ENCODE measurements around the gene HOXC12.

Gene HOXC12

GRCh38 chr12:53998900-53999236, 44.2 kb downstream of the HOXC12 start:
- no peak for ATAC-seq (ENCODE audit: insufficient read depth, low read depth)
- no peaks in the 10 kb centered on the region for H3K79me2 ChIP-seq (ENCODE audit: insufficient read depth, low read length)
- no peak for TF ChIP-seq EZH2 (IDR thresholded peaks at IDR 0.05; ENCODE audit: borderline replicate concordance, low read depth, low read length, severe bottlenecking)
- TF ChIP-seq, protein P1, sequence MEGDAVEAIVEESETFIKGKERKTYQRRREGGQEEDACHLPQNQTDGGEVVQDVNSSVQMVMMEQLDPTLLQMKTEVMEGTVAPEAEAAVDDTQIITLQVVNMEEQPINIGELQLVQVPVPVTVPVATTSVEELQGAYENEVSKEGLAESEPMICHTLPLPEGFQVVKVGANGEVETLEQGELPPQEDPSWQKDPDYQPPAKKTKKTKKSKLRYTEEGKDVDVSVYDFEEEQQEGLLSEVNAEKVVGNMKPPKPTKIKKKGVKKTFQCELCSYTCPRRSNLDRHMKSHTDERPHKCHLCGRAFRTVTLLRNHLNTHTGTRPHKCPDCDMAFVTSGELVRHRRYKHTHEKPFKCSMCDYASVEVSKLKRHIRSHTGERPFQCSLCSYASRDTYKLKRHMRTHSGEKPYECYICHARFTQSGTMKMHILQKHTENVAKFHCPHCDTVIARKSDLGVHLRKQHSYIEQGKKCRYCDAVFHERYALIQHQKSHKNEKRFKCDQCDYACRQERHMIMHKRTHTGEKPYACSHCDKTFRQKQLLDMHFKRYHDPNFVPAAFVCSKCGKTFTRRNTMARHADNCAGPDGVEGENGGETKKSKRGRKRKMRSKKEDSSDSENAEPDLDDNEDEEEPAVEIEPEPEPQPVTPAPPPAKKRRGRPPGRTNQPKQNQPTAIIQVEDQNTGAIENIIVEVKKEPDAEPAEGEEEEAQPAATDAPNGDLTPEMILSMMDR (IDR thresholded peaks at IDR 0.05; ENCODE audit: borderline replicate concordance, extremely low read depth, low read length, poor library complexity, severe bottlenecking), result no peak
- no peaks in the 10 kb centered on the region for H3K36me3 ChIP-seq (ENCODE audit: insufficient read depth, low read length)
- no peak overlapping the region for H3K27ac ChIP-seq (ENCODE audit: low read length)
- H3K27me3 ChIP-seq (ENCODE audit: insufficient read depth, low read length, poor library complexity), result peaks cover 49% of the 10 kb centered on the region
- DNase-seq, result no peak
- no peak overlapping the region for H3K4me2 ChIP-seq (ENCODE audit: insufficient read depth, low read length)
- peaks cover 18% of the 10 kb centered on the region for H3K4me1 ChIP-seq (ENCODE audit: insufficient read depth, low read length)
- no peak overlapping the region for H3K4me3 ChIP-seq (ENCODE audit: low read depth in 1 of 2, low read length in 2 of 2)
- H4K20me1 ChIP-seq (ENCODE audit: insufficient read depth, low read length), result no peaks in the 10 kb centered on the region
- no peak overlapping the region for H3K9ac ChIP-seq (ENCODE audit: low read depth, low read length)
- no peaks in the 10 kb centered on the region for H3K9me3 ChIP-seq (ENCODE audit: insufficient read depth, low read length, severe bottlenecking)
- H2AFZ ChIP-seq (ENCODE audit: low read depth, low read length), result no peak overlapping the region

DNA sequence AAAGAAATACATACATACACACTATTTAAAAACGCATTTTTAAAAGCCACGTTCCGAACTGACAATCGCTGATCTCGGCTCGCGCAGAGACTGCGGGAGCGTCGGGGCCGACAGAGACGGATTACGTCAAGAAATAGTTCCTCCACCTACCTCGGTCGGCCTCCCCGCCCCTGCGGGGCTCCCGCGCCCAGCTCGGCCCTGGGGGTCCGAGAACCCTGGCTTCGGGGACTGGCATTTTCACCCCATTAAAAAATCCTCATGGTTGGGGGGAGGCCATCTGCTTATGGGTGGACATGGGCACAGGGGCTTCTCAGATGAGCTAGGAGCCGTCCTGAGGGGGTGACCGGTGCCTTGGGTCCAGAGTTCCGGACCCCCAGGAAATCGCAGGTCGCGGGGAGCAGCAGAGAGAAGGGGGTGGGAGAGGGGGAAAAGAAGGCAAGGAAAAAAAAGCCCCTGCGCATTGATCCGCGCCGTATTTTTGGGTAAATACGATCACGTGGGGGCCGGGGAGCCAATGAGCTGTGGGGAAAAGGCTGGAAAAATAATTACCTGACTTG, 44.9 kb downstream of the HOXC12 start:
- H3K4me2 ChIP-seq (ENCODE audit: insufficient read depth, low read length), result no peak overlapping the region
- no peak overlapping the region for H3K4me3 ChIP-seq (ENCODE audit: low read depth in 1 of 2, low read length in 2 of 2)
- TF ChIP-seq, protein P1 (IDR thresholded peaks at IDR 0.05; ENCODE audit: borderline replicate concordance, extremely low read depth, low read length, poor library complexity, severe bottlenecking), result no peak
- peaks cover 18% of the 10 kb centered on the region for H3K4me1 ChIP-seq (ENCODE audit: insufficient read depth, low read length)
- no peaks in the 10 kb centered on the region for H3K79me2 ChIP-seq (ENCODE audit: insufficient read depth, low read length)
- H2AFZ ChIP-seq (ENCODE audit: low read depth, low read length), result no peak overlapping the region
- H3K9me3 ChIP-seq (ENCODE audit: insufficient read depth, low read length, severe bottlenecking), result no peaks in the 10 kb centered on the region
- peaks cover 57% of the 10 kb centered on the region for H3K27me3 ChIP-seq (ENCODE audit: insufficient read depth, low read length, poor library complexity)
- H4K20me1 ChIP-seq (ENCODE audit: insufficient read depth, low read length), result no peaks in the 10 kb centered on the region
- DNase-seq, result no peak
- no peak overlapping the region for H3K27ac ChIP-seq (ENCODE audit: low read length)
- H3K36me3 ChIP-seq (ENCODE audit: insufficient read depth, low read length), result no peaks in the 10 kb centered on the region
- no peak overlapping the region for H3K9ac ChIP-seq (ENCODE audit: low read depth, low read length)
- ATAC-seq (ENCODE audit: insufficient read depth, low read depth), result no peak

DNA sequence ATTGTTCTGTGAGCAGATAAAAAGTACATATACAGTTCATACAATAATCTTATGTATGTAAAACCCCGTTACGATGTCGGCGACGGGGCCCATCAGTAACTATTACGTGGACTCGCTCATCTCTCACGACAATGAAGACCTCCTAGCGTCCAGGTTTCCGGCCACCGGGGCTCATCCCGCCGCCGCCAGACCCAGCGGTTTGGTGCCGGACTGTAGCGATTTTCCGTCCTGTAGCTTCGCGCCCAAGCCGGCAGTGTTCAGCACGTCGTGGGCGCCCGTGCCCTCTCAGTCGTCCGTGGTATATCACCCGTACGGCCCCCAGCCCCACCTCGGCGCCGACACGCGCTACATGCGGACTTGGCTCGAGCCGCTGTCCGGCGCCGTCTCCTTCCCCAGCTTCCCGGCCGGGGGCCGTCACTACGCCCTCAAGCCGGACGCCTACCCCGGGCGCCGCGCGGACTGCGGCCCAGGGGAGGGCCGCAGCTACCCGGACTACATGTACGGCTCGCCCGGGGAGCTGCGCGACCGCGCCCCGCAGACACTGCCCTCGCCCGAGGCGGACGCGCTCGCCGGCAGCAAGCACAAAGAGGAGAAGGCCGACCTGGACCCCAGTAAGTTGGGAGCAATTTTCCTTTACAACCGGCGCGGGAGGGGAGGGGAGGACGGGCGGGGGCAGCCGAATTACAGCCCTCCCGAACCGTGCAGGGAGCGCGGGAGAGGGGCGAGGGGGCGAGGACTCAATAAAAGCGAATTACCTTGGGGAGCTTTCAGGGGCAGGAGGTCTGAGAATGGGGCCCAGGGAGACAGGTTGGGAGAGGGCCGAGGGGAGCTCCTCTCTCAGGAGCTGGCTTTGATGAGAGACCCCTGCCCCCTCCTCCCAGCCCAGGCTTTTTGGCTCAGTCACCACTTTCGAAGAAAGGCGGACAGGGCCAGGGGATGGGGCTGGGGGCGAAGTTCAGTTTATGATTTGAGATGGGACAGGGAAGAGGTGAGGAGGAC, 45.7 kb downstream of the HOXC12 start, which contains the start of gene HOXC9:
TSS of gene HOXC9 (plus strand) at position 46 of the 999 bp plus-strand sequence. CDS start at position 74, 28 bp downstream.
- Histone ChIP-seq H3K4me2 (ENCODE audit: insufficient read depth, low read length) (no peak within 1 kb of the TSS), H3K79me2 (ENCODE audit: insufficient read depth, low read length) (no peaks in the 10 kb centered on the region), H3K27me3 (ENCODE audit: insufficient read depth, low read length, poor library complexity) (peaks cover 56% of the 10 kb centered on the region), H3K4me3 (ENCODE audit: low read depth in 1 of 2, low read length in 2 of 2) (no peak within 1 kb of the TSS), H3K36me3 (ENCODE audit: insufficient read depth, low read length) (no peaks in the 10 kb centered on the region), H3K9me3 (ENCODE audit: insufficient read depth, low read length, severe bottlenecking) (no peaks in the 10 kb centered on the region), H3K9ac (ENCODE audit: low read depth, low read length) (no peak within 1 kb of the TSS), H3K4me1 (ENCODE audit: insufficient read depth, low read length) (peaks cover 12% of the 10 kb centered on the region), H4K20me1 (ENCODE audit: insufficient read depth, low read length) (no peaks in the 10 kb centered on the region), H2AFZ (ENCODE audit: low read depth, low read length) (no peak within 1 kb of the TSS), H3K27ac (ENCODE audit: low read length) (no peak within 1 kb of the TSS)
- ATAC-seq (ENCODE audit: insufficient read depth, low read depth), result no peak
- DNase-seq, result no peak
- TF ChIP-seq, protein P1 (IDR thresholded peaks at IDR 0.05; ENCODE audit: borderline replicate concordance, extremely low read depth, low read length, poor library complexity, severe bottlenecking), result no peak
